NT2/D1 (cell line): ENCODE results near the gene C12orf54.

Experiments
- SUZ12 ChIP-seq: IDR thresholded peaks from 2 replicates; pipeline ENCODE4 v1.6.1; 2011; ENCODE audit not compliant: insufficient read length, insufficient read depth; ENCODE audit errors: extremely low read depth
- YY1 ChIP-seq: IDR thresholded peaks from 2 replicates; pipeline ENCODE4 v1.6.1; 2011; ENCODE audit not compliant: insufficient read length, insufficient read depth
- ZNF274 ChIP-seq: IDR thresholded peaks from 2 replicates; pipeline ENCODE4 v1.6.1; 2011; ENCODE audit warnings: mild to moderate bottlenecking, low read depth, low read length

GRCh38 chr12:48482198-48482597, at the start of gene C12orf54:
- TF ChIP-seq ZNF274, result no peak
- TF ChIP-seq YY1, result no peak
- TF ChIP-seq SUZ12, result no peak
